Activated T-cell treated with anti-CD3 and anti-CD28 coated beads for 48 hours (primary cell): ENCODE measurements around the gene OR11H6.
"Not testable (repeated sequence)": the region's sequence is repeated elsewhere in the genome, so short reads cannot be mapped to it uniquely, and the experiment has no call there.

ENCODE experiments used
- DNase-seq: peaks from one replicate; pipeline ENCODE4 v3.0.0-alpha.2; 2020; ENCODE audit warnings: low read depth

OR11H6 gene

GRCh38 chr14:20262642-20263128, 39.2 kb downstream of the OR11H6 start:
- DNase-seq = no peak

GRCh38 chr14:20264361-20264760, 40.9 kb downstream of the OR11H6 start:
- DNase-seq = not testable (repeated sequence)

- no peak for DNase-seq
Observed at GRCh38 chr14:20274062-20274461, 50.6 kb downstream of the OR11H6 start.
